Glomerular endothelial cell (primary cell): Measurements from ENCODE around the gene PFKFB3. TPM values are rescaled to one million over a fixed set of nuclear protein-coding genes. Genes with fewer than 3 reads are reported as not detected.
"Not testable (repeated sequence)": the region's sequence is repeated elsewhere in the genome, so short reads cannot be mapped to it uniquely, and the experiment has no call there.

Source experiments
- DNase-seq: peaks from one replicate; pipeline ENCODE4 v3.0.0-alpha.2; 2011; ENCODE audit warnings: low read depth, low spot score; ENCODE audit errors: extremely low read depth
- total RNA-seq: library from RNA; depleted of rRNA; stranded (reverse); fragments of >200 nt; gene quantifications from 2 replicates; pipeline ENCODE4 v1.2.3, GENCODE V29; 2015

PFKFB3 gene
- total RNA-seq: 46.0 and 49.9 TPM in 2 replicates

DNA sequence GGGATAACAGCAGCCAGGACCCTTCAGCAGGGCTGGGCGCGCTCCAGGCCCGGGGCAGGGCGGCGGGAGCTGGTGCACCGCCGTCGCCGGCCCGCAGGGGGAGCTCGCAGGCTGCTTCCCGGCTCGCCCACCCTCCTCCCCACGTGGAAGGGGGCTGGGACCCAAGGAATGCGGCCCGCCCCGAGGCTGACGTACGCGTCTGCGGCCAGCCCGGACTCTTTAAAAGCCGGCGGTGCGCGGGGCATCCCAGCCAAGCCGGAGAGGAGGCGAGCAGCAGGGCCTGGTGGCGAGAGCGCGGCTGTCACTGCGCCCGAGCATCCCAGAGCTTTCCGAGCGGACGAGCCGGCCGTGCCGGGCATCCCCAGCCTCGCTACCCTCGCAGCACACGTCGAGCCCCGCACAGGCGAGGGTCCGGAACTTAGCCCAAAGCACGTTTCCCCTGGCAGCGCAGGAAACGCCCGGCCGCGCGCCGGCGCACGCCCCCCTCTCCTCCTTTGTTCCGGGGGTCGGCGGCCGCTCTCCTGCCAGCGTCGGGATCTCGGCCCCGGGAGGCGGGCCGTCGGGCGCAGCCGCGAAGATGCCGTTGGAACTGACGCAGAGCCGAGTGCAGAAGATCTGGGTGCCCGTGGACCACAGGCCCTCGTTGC lies at the start of gene PFKFB3:
Gene PFKFB3, plus strand, starts transcription at position 249 of the 647 bp plus-strand sequence. Its CDS starts 329 bp downstream, at position 578.
- no peak for DNase-seq

DNA sequence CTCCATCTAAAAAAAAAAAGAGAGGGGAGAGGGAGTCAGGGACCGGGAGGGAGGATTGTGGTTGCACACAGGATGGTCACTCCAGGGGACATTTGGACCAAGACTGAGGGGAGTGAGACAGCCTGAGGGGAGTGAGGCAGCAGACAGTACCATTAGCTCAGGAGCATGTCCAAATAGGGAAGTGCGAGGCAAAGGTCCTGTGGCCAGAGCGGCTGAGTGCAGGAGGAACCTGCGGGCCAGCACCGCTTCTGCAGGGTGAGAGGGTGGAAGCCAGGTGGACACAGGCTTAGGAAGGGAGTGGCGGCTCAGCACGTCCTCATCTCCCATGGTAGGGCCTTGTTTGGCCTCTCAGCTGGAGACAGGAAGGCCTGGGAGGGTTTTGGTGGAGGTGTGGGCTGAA lies 48.9 kb upstream of the PFKFB3 start:
- no peak for DNase-seq

DNA sequence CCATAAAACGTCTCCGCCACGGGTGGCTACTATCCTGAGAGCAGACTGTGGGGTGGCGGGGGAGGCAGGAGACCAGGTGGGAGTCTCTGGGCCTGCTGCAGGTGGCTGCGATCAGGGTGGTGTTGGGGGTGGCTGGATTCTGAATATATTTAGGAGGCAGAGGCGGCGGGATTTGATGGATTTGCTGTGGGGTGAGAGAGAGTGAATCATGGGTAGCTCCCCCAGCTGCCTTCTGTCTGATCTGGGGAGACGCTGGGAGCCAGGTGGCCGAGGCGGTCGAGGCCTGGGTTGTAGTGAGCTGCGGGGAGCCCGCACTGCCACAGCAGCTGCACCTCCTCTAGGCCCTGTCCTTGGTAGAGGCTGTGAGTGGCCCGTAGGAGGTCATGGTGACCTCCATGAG lies 48.2 kb upstream of the PFKFB3 start:
- no peak for DNase-seq

DNA sequence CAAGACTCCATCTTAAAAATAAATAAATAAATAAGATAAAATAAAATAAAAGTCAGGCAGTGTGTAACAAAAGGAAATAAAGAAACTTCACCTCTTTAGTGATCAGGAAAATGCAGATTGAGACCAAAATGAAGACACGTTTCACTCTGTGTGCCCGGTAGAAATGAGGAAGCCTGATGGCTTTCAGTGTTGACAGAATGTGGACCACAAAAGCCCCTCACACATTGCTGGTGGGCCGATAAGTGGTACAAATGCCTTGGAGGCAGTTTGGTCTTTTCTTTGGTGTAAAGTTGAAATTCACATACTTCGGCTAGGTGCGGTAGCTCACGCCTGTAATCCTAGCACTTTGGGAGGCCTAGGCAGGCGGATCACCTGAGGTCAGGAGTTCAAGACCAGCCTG lies 44.5 kb upstream of the PFKFB3 start:
- DNase-seq: no peak

DNA sequence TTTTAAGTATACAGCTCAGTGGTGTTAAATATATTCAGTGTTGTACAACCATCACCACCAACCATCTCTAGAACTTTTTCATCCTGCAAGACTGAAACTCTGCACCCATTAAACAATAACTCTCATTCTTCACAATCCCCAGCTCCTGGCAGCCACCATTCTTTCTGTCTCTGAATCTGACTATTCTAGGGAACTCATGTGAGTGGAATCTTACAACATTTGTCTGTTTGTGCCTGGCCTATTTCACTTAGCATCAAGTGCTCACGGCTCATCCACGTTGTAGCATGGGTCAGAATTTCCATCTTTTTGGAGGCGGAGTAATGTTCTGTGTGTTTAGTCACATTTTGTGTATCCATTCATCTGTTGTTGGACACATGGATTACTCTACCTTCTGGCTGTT lies 40.8 kb upstream of the PFKFB3 start:
- DNase-seq: no peak

DNA sequence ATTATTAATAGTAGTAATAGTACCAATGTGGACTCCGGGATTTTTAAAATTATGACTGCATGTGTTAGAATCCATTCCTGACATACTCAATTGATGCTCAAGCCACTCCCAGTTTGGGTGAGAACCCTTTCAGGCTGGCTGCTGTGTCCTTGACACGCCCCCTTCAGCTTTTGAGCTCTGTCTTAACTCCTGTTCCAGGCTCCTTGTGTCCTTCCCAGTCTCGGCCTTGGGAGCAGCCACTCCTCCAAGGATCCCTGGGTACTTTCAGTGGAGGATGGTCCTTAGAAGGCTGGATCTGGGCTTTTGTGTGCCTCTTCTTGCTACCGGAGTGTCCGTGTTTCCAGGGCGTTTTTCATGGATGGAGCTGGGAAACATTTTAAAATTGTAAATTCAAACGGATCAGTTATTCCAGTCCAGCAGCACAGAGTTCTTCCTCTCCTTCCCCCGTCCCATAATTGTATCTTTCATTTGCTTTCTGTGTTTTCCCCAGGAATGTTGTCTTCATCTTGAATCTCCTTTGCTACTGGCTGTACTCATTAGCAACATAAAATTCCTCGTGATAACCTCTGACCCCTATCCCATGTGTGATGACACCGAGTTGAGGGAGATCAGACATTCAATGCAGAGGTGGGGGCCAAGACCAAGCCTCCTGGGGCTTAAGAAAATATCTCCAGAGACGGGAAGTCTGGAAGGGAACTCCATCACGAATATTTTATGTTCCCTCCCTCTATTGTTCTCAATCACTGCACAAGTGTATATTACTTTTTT lies 40.0 kb upstream of the PFKFB3 start:
- DNase-seq: no peak

DNA sequence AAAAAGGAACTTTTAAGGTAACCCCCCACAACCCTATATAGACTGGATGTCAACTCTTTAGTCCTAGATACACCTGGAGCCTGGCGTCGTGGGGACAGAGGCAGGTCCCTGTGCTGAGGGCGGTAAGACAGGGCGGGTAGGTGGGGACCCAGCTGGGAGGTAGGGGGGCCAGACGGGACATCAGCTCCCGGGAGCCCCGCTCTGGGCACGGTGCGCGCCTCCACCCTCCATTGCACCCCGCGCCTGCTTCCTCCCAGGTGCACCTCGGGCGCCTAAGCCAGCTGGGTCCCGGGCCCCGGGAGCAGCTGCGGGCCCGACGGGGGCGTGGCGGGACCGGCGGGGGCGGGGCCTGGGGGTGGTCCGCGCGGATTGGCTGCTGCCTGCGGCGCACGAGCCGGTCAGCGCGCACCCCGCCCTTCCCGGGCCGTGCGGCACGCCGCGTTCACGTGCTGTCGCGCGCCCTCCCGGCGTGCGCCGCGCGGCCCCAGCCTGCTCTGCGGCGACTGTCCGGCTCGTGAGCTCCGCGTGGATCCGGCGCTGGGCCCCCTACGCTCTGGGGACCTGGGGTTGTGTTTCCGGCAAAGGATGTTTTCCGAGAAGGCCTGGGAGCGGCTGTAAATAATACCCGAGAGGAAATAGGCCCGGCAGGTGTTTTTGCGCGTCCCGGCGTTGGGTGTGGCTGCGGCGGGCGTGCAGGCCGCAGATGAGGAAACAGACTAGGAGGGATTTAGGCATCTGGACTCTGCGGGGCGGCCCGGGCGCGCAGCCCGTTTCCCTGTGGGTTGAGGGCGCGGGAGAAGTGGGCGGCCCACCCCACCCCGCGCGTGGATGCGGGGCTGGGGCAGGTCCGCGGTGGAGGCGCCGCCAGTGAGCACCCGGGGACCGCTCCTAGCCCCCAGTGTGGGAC lies 39.1 kb upstream of the PFKFB3 start:
- no peak for DNase-seq

DNA sequence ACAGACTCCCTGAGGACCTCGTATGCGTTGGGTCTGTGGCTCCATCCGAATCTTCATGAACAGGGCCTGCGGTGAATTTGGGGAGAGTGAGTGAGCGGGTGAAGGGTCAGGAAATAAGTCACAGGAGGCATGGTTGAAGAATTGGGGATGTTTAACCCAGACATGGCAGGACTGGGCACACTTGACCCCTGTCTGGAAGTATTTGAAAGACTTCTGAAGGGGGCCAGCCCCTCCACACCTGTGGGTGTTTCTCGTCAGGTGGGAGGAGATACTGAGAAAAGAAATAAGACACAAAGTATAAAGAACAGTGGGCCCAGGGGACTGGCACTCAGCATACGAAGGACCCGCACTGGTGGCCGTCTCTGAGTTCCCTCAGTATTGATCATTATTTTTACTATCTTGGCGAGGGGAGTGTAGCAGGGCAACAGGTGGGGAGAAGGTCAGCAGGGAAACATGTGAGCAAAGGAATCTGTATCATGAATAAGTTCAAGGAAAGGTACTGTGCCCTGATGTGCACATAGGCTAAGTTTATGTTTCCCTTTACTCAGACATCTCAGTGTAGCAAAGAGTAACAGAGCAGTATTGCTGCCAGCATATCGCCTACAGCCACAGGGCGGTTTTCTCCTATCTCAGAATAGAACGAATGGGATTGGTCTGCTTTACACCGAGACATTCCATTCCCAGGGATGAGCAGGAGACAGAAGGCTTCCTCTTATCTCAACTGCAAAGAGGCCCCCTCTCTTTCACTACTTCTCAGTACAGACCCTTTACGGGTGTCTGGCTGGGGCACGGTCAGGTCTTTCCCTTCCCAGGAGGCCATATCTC lies 38.2 kb upstream of the PFKFB3 start:
- no peak for DNase-seq

DNA sequence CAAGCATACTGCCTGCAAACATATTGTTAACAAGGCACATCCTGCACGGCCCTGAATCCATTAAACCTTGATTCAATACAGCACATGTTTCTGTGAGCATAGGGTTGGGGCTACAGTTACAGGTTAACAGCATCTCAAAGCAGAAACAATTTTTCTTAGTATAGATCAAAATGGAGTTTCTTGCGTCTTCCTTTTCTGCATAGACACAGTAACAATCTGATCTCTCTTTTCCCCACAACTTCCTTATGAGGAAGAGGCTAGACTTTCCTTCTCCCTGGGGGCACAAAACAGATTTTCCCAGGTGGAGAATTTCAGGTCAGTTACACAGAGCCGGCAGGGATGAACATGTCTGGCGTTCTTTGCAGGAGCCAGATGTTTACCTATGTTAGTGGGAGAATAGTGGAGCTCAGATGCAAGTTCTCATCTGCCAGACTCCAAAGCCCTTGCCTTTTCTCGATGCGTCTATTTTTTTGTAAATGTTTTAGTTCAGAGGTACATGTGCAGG lies 37.5 kb upstream of the PFKFB3 start:
- no peak for DNase-seq

DNA sequence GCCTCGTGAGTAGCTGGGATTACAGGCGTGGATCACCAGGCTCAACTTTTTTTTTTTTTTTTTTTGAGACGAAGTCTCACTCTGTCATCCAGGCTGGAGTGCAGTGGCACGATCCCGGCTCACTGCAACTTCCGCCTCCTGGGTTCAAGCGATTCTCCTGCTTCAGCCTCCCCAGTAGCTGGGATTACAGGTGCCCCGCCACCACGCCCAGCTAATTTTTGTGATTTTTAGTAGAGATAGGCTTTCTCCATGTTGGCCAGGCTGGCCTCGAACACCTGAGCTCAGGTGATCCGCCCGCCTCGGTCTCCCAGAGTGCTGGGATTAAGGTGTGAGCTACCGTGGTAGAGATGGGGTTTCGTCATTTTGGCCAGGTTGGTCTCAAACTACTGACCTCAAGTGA lies 36.8 kb upstream of the PFKFB3 start:
- DNase-seq: not testable (repeated sequence)

DNA sequence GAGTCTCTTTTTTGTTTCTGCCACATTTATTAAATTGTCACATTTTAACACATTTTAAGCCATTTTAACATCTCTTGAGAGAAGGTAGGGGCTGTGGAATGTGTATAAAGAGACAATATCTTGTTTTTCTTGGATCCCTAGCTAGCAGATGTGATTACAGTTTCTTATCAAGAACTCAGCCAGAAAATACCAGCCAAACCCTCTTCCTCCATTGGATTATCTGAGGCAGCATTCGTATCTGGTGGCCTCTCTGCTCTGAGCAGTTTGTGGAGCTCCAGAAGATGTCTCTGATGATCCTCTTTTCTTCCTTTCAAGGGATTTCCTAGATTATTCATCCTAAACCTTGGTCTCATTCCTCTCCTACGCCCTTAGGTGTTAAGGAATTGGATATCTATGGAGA lies 35.3 kb upstream of the PFKFB3 start:
- DNase-seq: no peak

DNA sequence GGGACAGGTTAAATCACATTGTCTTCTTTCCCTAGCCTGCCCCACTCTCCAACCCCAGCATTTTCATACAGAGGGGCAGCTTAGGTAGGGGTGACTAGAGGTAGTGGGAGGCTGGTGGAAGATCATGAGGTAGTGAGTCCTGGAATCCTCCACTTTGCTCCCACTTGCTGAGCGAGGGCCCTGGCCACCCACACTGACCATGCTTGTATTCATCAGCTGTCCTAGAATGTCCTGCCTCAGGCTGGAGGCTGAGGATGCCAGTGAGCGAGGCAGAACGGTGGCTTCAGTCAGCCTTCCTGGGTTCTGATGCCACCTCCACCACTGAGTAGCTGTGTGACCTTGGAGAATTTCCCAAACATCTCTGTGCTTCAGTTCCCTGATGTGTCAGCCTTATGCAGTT lies 34.6 kb upstream of the PFKFB3 start:
- DNase-seq: no peak

DNA sequence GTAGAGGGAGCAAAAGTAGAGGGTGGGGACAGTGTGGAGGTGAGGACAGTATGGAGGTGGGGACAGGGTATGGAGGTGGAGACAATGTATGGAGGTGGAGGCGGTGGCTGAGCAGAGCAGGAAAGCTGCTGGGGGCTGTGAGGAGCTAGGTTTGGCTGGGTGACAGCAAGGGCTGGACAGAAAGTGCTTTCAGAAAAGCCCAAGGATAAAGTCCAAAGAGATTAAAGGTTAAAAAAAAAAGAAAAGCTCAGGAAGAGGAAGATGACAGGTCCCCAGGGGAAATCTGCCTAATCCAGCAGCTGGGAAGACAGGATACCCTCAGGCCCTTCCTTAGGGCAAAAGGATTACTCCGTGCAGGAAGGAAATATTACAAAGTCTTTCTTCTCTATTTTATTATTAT lies 32.1 kb upstream of the PFKFB3 start:
- DNase-seq: no peak

DNA sequence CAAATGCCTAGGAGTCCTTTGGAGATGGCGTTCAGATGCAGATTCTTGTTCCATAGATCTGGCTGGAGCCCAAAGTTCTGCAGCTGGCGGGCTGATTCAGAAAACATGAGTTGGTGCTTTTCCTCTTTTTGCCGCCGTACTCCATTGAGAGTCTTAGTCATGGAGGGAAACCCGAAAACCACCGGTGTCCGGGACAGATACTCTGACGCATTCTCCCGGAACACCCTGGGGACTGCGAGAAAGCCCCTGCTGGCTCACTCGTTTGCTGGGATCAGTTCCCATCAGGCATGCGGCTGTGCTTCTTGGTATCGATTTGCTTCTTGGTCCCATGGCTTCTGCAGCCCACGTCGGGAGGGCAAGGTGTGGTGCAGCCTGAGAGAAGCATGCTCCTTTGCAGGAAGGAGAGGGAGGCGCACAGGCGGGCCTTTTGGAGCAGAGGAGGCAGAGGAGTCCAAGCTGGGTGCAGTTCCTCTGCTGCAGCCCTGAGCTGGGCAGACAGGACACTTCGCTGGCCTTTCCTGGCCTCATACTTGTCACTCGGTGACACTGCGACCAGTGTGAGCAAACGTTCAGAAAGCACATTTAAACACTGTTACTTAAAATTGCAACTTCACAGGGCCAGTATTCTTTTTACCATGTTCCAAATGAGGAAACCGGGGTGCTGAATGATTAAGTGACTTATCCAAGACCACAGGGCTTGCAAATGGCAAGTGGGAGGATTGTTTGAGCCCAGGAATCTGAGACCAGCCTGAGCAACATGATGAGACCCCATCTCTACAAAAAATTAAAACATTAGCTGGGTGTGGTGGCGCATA lies 30.6 kb upstream of the PFKFB3 start:
- peak; percentile 87 for DNase-seq

DNA sequence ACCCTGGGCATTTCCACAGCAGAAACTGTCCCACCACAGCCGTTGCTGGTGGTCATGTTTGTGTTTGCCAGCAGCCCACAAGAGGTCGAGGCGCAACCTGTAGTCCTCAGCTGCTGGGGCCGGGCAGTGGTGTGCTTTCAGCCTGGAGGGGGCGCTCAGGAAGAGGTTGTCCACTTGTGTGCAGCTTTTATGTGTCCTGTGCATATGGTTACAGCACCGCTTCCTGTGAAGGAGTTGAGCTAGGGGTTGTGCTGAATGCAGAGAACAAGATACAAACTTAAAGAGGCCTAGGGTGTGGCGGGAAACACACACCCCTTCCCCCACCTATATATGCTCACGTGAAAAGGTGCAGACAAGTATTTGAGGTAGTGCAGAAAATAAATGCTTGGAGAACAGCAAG lies 29.5 kb upstream of the PFKFB3 start:
- no peak for DNase-seq

DNA sequence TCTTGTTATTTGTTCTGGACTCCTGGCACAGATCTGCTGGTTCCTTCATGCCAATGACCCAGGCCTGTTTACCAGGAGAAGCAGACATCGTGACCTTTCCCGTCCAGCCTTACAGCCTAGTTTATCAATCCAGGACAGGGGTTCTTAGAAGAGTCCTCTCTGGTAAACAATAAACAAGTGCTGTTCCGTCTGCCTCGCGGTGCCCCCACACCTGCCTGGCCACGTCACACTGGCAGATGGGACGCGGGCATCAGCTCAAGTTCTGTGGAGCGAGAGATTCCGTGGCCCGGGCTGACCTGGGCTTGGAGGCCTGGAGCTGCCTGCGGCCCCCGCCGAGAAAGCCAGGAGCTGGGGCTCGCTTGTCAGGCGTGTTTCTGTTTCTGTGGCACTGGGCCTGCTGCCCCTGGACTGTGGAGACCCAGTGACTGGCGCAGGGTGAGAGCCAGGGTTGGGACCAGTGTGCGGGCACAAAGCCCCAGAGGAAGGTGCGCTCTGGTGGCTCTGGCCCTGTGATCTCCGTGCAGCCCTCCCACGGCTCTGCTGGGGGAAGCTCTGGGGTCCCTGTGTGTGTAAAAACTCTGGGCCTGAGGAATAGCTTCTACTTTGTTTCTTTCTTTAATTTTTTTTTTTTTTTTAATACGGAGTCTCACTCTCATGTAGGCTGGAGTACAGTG lies 28.4 kb upstream of the PFKFB3 start:
- DNase-seq: no peak

DNA sequence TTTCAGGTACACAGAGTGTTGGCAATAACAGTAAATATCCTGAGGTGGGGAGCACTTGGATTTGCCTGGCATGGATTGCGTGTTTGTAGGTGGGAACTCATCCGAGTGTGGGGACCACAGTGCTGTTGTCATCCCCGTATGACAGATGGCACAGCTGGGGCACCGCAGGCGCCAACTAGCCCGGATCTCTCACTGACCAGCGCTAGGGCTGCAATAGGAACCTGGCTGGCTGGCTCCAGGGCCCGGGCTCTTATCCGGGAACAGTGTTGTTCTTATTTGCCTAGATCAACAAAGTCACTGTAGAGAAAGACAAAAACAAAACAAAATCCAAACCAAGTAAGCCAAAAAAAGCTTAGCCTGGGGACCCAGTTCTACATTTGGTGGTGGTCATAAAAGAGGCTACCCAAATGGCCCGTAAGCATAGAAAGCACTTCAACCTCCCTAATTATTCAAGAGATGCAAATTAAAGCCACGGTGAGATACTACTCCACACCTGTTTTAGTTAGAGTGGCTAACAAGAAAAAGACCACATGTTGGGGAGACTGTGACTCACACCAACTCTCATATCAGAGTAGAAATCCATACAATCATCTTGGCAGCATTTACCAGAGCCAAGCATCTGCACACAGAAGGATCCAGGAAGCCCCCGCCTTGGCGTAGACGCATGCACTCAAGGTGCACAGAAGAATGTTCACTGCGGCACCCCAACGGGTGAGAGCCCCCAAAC lies 27.2 kb upstream of the PFKFB3 start:
- DNase-seq: no peak

DNA sequence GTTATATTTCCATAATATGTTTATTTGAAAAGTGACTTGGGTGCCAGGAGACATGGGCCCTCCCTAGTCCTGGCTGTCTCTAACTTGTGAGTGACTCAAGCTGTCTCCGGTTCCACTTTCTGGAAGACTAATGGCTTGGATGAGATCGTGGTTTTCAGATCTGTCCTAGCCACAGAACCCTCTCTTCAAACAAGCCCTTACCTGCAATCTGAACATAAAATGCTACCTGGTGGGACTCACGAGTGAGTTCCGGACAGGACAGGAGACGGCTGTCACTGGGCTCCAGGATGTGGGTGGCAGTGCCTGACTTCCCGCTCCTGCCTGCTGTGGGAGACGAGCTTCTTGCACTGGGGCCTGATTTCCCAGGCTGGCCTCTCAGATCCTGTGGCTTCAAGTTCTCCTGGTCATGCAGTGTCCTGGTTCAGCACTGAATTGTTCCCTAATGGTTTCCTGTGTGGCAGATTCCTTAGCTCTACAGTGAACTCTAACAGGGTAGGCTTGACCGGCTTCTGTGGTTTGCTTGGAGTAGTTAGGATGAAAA lies 26.0 kb upstream of the PFKFB3 start:
- no peak for DNase-seq
